Tibial nerve (tissue), 3 donors: ENCODE results near the gene CTDSPL.

Experiments
- POLR2A ChIP-seq, 2 donors: fragments of 450-650 bp; IDR thresholded peaks; one replicate each; pipeline ENCODE4 v1.6.1; 2017; ENCODE audit warnings: antibody characterized with exemption in 2 of 2, mild to moderate bottlenecking in 2 of 2, moderate library complexity in 2 of 2
- TF ChIP-seq, protein P1 (sequence below), 5 experiments: fragments of 200-600 bp in 3 of 5; fragments of 450-650 bp in 2 of 5; sonication (generic) in 3 of 5; IDR thresholded peaks; one replicate each; pipeline ENCODE4 v1.5.1; 2016 to 2019; ENCODE audit warnings: antibody characterized with exemption in 5 of 5, mild to moderate bottlenecking in 3 of 5, moderate library complexity in 2 of 5

DNA sequence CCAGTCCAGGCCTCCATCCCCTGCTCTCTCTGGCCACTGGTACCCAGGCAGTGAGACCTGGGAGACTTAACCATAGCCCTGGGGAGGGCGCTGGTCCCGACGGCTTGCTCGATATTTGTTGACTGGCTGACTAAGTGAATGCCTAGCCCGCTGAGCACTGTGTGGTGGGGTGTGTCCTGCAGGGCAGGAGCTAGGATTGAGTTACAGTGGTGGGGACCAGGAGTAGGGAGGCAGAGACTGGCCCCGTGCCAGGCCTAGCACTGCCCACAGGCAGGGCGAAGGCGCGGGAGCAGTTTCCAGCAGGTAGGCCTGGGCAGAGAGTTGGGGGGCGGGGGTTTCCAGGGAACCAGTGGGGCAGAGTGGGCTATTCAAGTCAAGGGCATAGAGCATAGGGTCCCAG, 128.8 kb downstream of the CTDSPL start, which contains the start of gene VILL:
- TF ChIP-seq, protein P1, sequence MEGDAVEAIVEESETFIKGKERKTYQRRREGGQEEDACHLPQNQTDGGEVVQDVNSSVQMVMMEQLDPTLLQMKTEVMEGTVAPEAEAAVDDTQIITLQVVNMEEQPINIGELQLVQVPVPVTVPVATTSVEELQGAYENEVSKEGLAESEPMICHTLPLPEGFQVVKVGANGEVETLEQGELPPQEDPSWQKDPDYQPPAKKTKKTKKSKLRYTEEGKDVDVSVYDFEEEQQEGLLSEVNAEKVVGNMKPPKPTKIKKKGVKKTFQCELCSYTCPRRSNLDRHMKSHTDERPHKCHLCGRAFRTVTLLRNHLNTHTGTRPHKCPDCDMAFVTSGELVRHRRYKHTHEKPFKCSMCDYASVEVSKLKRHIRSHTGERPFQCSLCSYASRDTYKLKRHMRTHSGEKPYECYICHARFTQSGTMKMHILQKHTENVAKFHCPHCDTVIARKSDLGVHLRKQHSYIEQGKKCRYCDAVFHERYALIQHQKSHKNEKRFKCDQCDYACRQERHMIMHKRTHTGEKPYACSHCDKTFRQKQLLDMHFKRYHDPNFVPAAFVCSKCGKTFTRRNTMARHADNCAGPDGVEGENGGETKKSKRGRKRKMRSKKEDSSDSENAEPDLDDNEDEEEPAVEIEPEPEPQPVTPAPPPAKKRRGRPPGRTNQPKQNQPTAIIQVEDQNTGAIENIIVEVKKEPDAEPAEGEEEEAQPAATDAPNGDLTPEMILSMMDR (IDR thresholded peaks at IDR 0.05) = no peak
- TF ChIP-seq POLR2A (IDR thresholded peaks at IDR 0.05) = no peak
